ENCODE results near the gene DLG1.
"Not testable (repeated sequence)": the region's sequence is repeated elsewhere in the genome, so short reads cannot be mapped to it uniquely, and the experiment has no call there.

DLG1 gene

GRCh38 chr3:197289726-197290125 lies 8.7 kb downstream of the DLG1 start:
- DNase-seq (ENCODE audit: low read depth in 2 of 2), result no peak

- DNase-seq (ENCODE audit: low read depth in 2 of 2), result no peak
Observed at GRCh38 chr3:197286678-197287077, 11.7 kb downstream of the DLG1 start.

GRCh38 chr3:197285557-197285956 lies 12.9 kb downstream of the DLG1 start:
- no peak for DNase-seq (ENCODE audit: low read depth in 2 of 2)

GRCh38 chr3:197283045-197283444 lies 15.4 kb downstream of the DLG1 start:
- DNase-seq (ENCODE audit: low read depth in 2 of 2), result no peak

- no peak for DNase-seq (ENCODE audit: low read depth in 2 of 2)
Observed at GRCh38 chr3:197281849-197282248, 16.6 kb downstream of the DLG1 start.

GRCh38 chr3:197280156-197280555 lies 18.3 kb downstream of the DLG1 start:
- no peak for DNase-seq (ENCODE audit: low read depth in 2 of 2)

- no peak for DNase-seq (ENCODE audit: low read depth in 2 of 2)
Observed at GRCh38 chr3:197278933-197279332, 19.5 kb downstream of the DLG1 start.

- DNase-seq (ENCODE audit: low read depth in 2 of 2), result not testable (repeated sequence)
Observed at GRCh38 chr3:197276808-197277207, 21.6 kb downstream of the DLG1 start.

GRCh38 chr3:197270558-197271317 lies 27.7 kb downstream of the DLG1 start:
- DNase-seq (ENCODE audit: low read depth in 2 of 2), result no peak

- no peak for DNase-seq (ENCODE audit: low read depth in 2 of 2)
Observed at GRCh38 chr3:197269024-197269423, 29.4 kb downstream of the DLG1 start.

GRCh38 chr3:197268294-197268693 lies 30.1 kb downstream of the DLG1 start:
- no peak for DNase-seq (ENCODE audit: low read depth in 2 of 2)

GRCh38 chr3:197266331-197266730 lies 32.1 kb downstream of the DLG1 start:
- DNase-seq (ENCODE audit: low read depth in 2 of 2), result no peak

GRCh38 chr3:197262709-197263108 lies 35.7 kb downstream of the DLG1 start:
- DNase-seq (ENCODE audit: low read depth in 2 of 2), result no peak

- no peak for DNase-seq (ENCODE audit: low read depth in 2 of 2)
Observed at GRCh38 chr3:197261164-197261509, 37.3 kb downstream of the DLG1 start.

GRCh38 chr3:197260491-197261163 lies 37.8 kb downstream of the DLG1 start:
- no peak for DNase-seq (ENCODE audit: low read depth in 2 of 2)

- DNase-seq (ENCODE audit: low read depth in 2 of 2), result no peak
Observed at GRCh38 chr3:197259096-197259495, 39.3 kb downstream of the DLG1 start.

GRCh38 chr3:197258168-197258755 lies 40.1 kb downstream of the DLG1 start:
- DNase-seq (ENCODE audit: low read depth in 2 of 2), result no peak

- no peak for DNase-seq (ENCODE audit: low read depth in 2 of 2)
Observed at GRCh38 chr3:197257711-197258110, 40.7 kb downstream of the DLG1 start.

- DNase-seq (ENCODE audit: low read depth in 2 of 2), result no peak
Observed at GRCh38 chr3:197256836-197257444, 41.5 kb downstream of the DLG1 start.

- DNase-seq (ENCODE audit: low read depth in 2 of 2), result no peak
Observed at GRCh38 chr3:197256104-197256503, 42.3 kb downstream of the DLG1 start.

GRCh38 chr3:197253238-197253947 lies 45.0 kb downstream of the DLG1 start:
- no peak for DNase-seq (ENCODE audit: low read depth in 2 of 2)

GRCh38 chr3:197249542-197249941 lies 48.9 kb downstream of the DLG1 start:
- DNase-seq (ENCODE audit: low read depth in 2 of 2), result no peak

Data from stimulated activated CD4-positive, alpha-beta T cell treated with anti-CD3 and anti-CD28 coated beads, Interleukin-4, amount 100 ng/mL, for 48 hours (primary cell).